ENCODE results near the gene LPP.
"Not testable (repeated sequence)": the region's sequence is repeated elsewhere in the genome, so short reads cannot be mapped to it uniquely, and the experiment has no call there.

The LPP gene

GRCh38 chr3:188700918-188701317 is 547.0 kb downstream of the LPP start:
- DNase-seq, result no peak

- no peak for DNase-seq
Measured at GRCh38 chr3:188701485-188701969, 547.6 kb downstream of the LPP start.

- not testable (repeated sequence) for DNase-seq
Measured at GRCh38 chr3:188702028-188702427, 548.1 kb downstream of the LPP start.

GRCh38 chr3:188706176-188706575 is 552.2 kb downstream of the LPP start:
- DNase-seq, result no peak

- DNase-seq, result no peak
Measured at GRCh38 chr3:188706599-188706998, 552.6 kb downstream of the LPP start.

GRCh38 chr3:188707381-188708288 is 553.7 kb downstream of the LPP start:
- DNase-seq, result no peak

- no peak for DNase-seq
Measured at GRCh38 chr3:188711881-188712247, 557.9 kb downstream of the LPP start.

GRCh38 chr3:188712248-188712924 is 558.4 kb downstream of the LPP start:
- no peak for DNase-seq

- DNase-seq, result no peak
Measured at GRCh38 chr3:188712991-188713390, 559.0 kb downstream of the LPP start.

GRCh38 chr3:188719545-188719944 is 565.6 kb downstream of the LPP start:
- no peak for DNase-seq

- DNase-seq, result no peak
Measured at GRCh38 chr3:188720215-188720614, 566.3 kb downstream of the LPP start.

- DNase-seq, result no peak
Measured at GRCh38 chr3:188720636-188721035, 566.7 kb downstream of the LPP start.

- DNase-seq, result no peak
Measured at GRCh38 chr3:188721312-188721711, 567.4 kb downstream of the LPP start.

GRCh38 chr3:188721990-188722389 is 568.0 kb downstream of the LPP start:
- no peak for DNase-seq

- no peak for DNase-seq
Measured at GRCh38 chr3:188722963-188723362, 569.0 kb downstream of the LPP start.

GRCh38 chr3:188727052-188727451 is 573.1 kb downstream of the LPP start:
- no peak for DNase-seq

GRCh38 chr3:188728371-188728896 is 574.5 kb downstream of the LPP start:
- DNase-seq, result no peak

- DNase-seq, result no peak
Measured at GRCh38 chr3:188729422-188729821, 575.5 kb downstream of the LPP start.

- no peak for DNase-seq
Measured at GRCh38 chr3:188734395-188734794, 580.4 kb downstream of the LPP start.

- DNase-seq, result no peak
Measured at GRCh38 chr3:188739511-188739910, 585.6 kb downstream of the LPP start.

- DNase-seq, result no peak
Measured at GRCh38 chr3:188740010-188740409, 586.1 kb downstream of the LPP start.

- no peak for DNase-seq
Measured at GRCh38 chr3:188742755-188743550, 589.0 kb downstream of the LPP start.

- DNase-seq, result no peak
Measured at GRCh38 chr3:188744166-188744565, 590.2 kb downstream of the LPP start.
